Liver (tissue), 9 donors: ENCODE data around the gene SRPRB. TPM values are rescaled to one million over a fixed set of nuclear protein-coding genes. Genes with fewer than 3 reads are reported as not detected.

Source experiments
- DNase-seq: peaks from one replicate; pipeline ENCODE4 v3.0.0-alpha.2; 2017; ENCODE audit warnings: low spot score
- H3K27ac ChIP-seq, 2 donors: one replicate each; pipeline ENCODE4 v1.7.0; 2013; ENCODE audit warnings: inconsistent platforms in 2 of 2, low read length in 2 of 2, control low read depth in 1 of 2, low read depth in 1 of 2, mild to moderate bottlenecking in 1 of 2
- H3K27me3 ChIP-seq, 4 donors: one replicate each; pipeline versions ENCODE4 v1.6.1 to v1.7.0; 2013; ENCODE audit warnings: low read length in 3 of 4, inconsistent platforms in 1 of 4, mild to moderate bottlenecking in 1 of 4, moderate library complexity in 1 of 4; ENCODE audit not compliant: control insufficient read depth in 4 of 4, insufficient read depth in 4 of 4
- H3K36me3 ChIP-seq, 4 donors: one replicate each; pipeline versions ENCODE4 v1.6.1 to v1.7.0; 2013; ENCODE audit warnings: low read length in 3 of 4, mild to moderate bottlenecking in 3 of 4, low read depth in 1 of 4, moderate library complexity in 1 of 4; ENCODE audit not compliant: control insufficient read depth in 4 of 4, insufficient read depth in 3 of 4
- H3K4me1 ChIP-seq, 4 donors: one replicate each; pipeline versions ENCODE4 v1.6.1 to v1.7.0; 2013; ENCODE audit warnings: low read length in 3 of 4, mild to moderate bottlenecking in 3 of 4, moderate library complexity in 1 of 4; ENCODE audit not compliant: control insufficient read depth in 4 of 4, insufficient read depth in 4 of 4
- H3K4me3 ChIP-seq, 3 donors: one replicate each; pipeline versions ENCODE4 v1.6.1 to v1.7.0; 2013; ENCODE audit warnings: low read length in 3 of 3, control low read depth in 1 of 3, low read depth in 1 of 3, mild to moderate bottlenecking in 1 of 3
- H3K9ac ChIP-seq, 2 donors: one replicate each; pipeline ENCODE4 v1.7.0; 2013; ENCODE audit warnings: low read length in 2 of 2, mild to moderate bottlenecking in 2 of 2, moderate library complexity in 2 of 2, control low read depth in 1 of 2, low read depth in 1 of 2
- H3K9me3 ChIP-seq, 4 donors: one replicate each; pipeline versions ENCODE4 v1.6.1 to v1.7.0; 2013; ENCODE audit warnings: low read length in 3 of 4; ENCODE audit not compliant: control insufficient read depth in 4 of 4
- EGR1 ChIP-seq, 2 donors: IDR thresholded peaks; 2 replicates each; pipeline ENCODE4 v1.6.1; 2016 to 2018; ENCODE audit warnings: antibody characterized with exemption in 2 of 2, low read depth in 2 of 2
- HNF4A ChIP-seq, 2 donors: conservative IDR thresholded peaks; 2 replicates each; pipeline ENCODE4 v1.6.1; 2016; ENCODE audit warnings: antibody characterized with exemption in 2 of 2, mild to moderate bottlenecking in 2 of 2
- HNF4G ChIP-seq: IDR thresholded peaks from 2 replicates; pipeline ENCODE4 v1.6.1; 2016; ENCODE audit warnings: antibody characterized with exemption
- RAD21 ChIP-seq, 2 donors: IDR thresholded peaks; 2 replicates each; pipeline ENCODE4 v1.6.1; 2016; ENCODE audit warnings: antibody characterized with exemption in 2 of 2, mild to moderate bottlenecking in 2 of 2
- SP1 ChIP-seq: IDR thresholded peaks from 2 replicates; pipeline ENCODE4 v1.6.1; 2018; ENCODE audit warnings: antibody characterized with exemption, mild to moderate bottlenecking
- YY1 ChIP-seq: IDR thresholded peaks from 2 replicates; pipeline ENCODE4 v1.6.1; 2016; ENCODE audit warnings: antibody characterized with exemption, mild to moderate bottlenecking
- WGBS: extraction: QIAGEN DNeasy Blood & Tissue Kit; methylation state at CpG from one replicate; pipeline ENCODE4 v1.1.7; 2013; 5-methylcytosine and 5-hydroxymethylcytosine counted together
- polyA plus RNA-seq, 2 donors: library from polyadenylated mRNA; stranded (reverse) in 1 of 2; unstranded in 1 of 2; fragments of 200-250 nt in 1 of 2; fragments of >200 nt in 1 of 2; fragmentation: Nextera tagmentation in 1 of 2; extraction: Ambion mirVana in 1 of 2; gene quantifications; one replicate each; pipeline versions ENCODE4 v1.2.1 to v1.2.3, GENCODE V29; 2013 to 2015
- total RNA-seq, 2 donors: library from RNA; depleted of rRNA; stranded (reverse); fragments of >200 nt; gene quantifications; one replicate each; pipeline ENCODE4 v1.2.3, GENCODE V29; 2014
- TF ChIP-seq, protein P1 (sequence below): IDR thresholded peaks from 2 replicates; pipeline ENCODE4 v1.6.1; 2016; ENCODE audit warnings: antibody characterized with exemption, mild to moderate bottlenecking
- TF ChIP-seq, protein P2 (sequence below): IDR thresholded peaks from 2 replicates; pipeline ENCODE4 v1.6.1; 2016; ENCODE audit warnings: antibody characterized with exemption
- TF ChIP-seq, protein P3 (sequence below): IDR thresholded peaks from 2 replicates; pipeline ENCODE4 v1.6.1; 2016; ENCODE audit warnings: antibody characterized with exemption
- donor health status: healthy.
- donor health status: healthy.
- donor health status: healthy.
- donor health status: healthy.
- donor health status: healthy.

SRPRB gene
- total and polyA plus RNA-seq, 4 donors, result 34.7 to 97.6 (median 76.9) TPM

DNA sequence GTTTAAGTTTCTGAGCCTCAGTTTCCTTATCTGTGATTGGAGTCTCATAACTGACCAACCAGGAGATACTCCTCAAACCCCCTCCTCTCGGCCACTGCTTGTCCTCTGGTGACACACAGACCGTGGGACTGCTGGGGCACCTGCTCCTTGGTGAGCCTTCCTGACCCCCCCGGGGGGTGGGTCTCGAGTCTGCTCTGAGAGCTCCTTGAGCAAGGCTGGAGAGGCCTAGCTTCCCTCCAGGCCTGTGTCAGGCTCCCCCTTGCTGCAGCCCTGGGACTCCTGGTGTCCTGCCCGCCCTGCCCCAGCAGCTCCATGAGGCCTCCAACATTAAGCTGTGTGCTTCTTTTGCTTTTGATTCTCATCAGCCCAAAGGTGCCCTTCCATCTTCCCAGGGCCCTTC, 27.7 kb downstream of the SRPRB start:
- 92% methylated on average over 5 of the region's 5 CpGs for WGBS
- Histone ChIP-seq H3K9ac (no peak overlapping the region), H3K9me3 (no peaks in the 10 kb centered on the region), H3K36me3 (no peaks in the 10 kb centered on the region), H3K4me1 (no peaks in the 10 kb centered on the region), H3K27ac (no peak overlapping the region), H3K4me3 (no peak overlapping the region), H3K27me3 (no peaks in the 10 kb centered on the region)
- TF ChIP-seq HNF4A (conservative IDR thresholded peaks at IDR 0.05) (no peak), SP1 (no peak)
- TF ChIP-seq, protein P1, sequence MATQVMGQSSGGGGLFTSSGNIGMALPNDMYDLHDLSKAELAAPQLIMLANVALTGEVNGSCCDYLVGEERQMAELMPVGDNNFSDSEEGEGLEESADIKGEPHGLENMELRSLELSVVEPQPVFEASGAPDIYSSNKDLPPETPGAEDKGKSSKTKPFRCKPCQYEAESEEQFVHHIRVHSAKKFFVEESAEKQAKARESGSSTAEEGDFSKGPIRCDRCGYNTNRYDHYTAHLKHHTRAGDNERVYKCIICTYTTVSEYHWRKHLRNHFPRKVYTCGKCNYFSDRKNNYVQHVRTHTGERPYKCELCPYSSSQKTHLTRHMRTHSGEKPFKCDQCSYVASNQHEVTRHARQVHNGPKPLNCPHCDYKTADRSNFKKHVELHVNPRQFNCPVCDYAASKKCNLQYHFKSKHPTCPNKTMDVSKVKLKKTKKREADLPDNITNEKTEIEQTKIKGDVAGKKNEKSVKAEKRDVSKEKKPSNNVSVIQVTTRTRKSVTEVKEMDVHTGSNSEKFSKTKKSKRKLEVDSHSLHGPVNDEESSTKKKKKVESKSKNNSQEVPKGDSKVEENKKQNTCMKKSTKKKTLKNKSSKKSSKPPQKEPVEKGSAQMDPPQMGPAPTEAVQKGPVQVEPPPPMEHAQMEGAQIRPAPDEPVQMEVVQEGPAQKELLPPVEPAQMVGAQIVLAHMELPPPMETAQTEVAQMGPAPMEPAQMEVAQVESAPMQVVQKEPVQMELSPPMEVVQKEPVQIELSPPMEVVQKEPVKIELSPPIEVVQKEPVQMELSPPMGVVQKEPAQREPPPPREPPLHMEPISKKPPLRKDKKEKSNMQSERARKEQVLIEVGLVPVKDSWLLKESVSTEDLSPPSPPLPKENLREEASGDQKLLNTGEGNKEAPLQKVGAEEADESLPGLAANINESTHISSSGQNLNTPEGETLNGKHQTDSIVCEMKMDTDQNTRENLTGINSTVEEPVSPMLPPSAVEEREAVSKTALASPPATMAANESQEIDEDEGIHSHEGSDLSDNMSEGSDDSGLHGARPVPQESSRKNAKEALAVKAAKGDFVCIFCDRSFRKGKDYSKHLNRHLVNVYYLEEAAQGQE, result no peak
- TF ChIP-seq, protein P2, sequence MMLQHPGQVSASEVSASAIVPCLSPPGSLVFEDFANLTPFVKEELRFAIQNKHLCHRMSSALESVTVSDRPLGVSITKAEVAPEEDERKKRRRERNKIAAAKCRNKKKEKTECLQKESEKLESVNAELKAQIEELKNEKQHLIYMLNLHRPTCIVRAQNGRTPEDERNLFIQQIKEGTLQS, result no peak
- peak; percentile 16 for DNase-seq

DNA sequence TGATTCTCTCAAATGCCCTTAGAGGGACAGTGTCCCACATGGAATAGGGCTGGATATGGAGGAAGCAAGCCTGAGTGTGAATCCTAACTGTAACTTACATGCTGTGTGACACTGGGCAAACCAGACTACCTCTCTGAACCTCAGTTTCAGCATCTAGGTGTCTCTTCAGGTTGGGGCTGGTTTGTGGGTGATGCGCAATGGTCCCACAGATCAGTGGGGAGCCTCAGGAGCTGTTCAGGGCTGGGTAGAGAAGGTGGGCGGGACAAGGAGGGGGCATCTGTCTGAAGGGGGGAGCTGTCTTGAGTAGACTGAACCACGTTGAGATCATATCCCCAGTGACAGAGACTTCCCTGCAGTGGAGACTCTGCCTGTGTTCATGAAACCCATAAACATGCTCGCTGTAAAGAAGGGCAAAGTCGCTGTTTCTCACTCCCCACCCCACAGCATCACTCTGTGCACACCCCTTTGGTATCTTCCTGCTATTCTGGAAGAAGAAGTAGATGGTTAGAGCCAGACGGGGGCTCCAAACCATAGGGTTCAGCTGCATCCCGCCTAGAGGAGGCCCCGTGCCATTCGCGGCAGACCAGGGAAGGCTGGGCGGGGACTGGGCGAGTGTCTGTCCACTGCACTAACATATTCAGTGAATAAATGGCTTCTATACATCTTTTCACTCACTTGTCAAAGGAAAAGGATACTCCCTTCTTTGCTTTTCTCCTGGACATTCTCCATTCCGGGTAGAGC, 28.4 kb downstream of the SRPRB start:
- Histone ChIP-seq H3K9ac (no peak overlapping the region), H3K9me3 (no peaks in the 10 kb centered on the region), H3K27ac (no peak overlapping the region), H3K4me3 (no peak overlapping the region), H3K4me1 (no peaks in the 10 kb centered on the region), H3K36me3 (no peaks in the 10 kb centered on the region), H3K27me3 (no peaks in the 10 kb centered on the region)
- 90% methylated on average over 13 of the region's 13 CpGs for WGBS
- DNase-seq, result peak; percentile 24
- TF ChIP-seq EGR1 (IDR thresholded peaks at IDR 0.05; ENCODE audit: low read depth in 2 of 2) (no peak), HNF4G (no peak), YY1 (no peak), RAD21 (IDR thresholded peaks at IDR 0.05) (no peak)
- TF ChIP-seq, protein P1, result no peak
- TF ChIP-seq, protein P3, sequence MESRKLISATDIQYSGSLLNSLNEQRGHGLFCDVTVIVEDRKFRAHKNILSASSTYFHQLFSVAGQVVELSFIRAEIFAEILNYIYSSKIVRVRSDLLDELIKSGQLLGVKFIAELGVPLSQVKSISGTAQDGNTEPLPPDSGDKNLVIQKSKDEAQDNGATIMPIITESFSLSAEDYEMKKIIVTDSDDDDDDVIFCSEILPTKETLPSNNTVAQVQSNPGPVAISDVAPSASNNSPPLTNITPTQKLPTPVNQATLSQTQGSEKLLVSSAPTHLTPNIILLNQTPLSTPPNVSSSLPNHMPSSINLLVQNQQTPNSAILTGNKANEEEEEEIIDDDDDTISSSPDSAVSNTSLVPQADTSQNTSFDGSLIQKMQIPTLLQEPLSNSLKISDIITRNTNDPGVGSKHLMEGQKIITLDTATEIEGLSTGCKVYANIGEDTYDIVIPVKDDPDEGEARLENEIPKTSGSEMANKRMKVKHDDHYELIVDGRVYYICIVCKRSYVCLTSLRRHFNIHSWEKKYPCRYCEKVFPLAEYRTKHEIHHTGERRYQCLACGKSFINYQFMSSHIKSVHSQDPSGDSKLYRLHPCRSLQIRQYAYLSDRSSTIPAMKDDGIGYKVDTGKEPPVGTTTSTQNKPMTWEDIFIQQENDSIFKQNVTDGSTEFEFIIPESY, result no peak
- TF ChIP-seq, protein P2, result no peak
